ENCODE data around the gene KCNQ2.

KCNQ2 gene

DNA sequence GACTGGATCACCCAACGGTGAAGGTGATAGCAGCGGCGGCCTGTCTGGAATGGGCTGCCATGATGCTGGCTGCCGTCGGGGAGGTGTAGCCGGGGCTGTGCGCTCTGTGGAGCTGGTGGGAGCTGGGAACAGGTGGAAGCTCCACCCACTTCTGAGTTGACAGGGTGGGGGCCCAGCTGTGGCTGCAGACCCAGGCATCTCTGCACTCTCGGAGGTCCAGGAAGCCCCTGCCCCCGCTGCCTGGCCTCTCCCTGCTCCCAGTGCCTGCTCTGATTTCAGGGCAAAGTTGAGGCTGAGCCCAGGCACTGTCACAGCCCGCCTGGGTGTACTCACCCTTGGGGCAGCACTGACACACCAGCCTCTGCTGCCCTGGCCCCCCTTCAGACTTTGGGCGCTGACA, 93.2 kb downstream of the KCNQ2 start:
- no peak for DNase-seq

GRCh38 chr20:63378626-63379025, 93.8 kb downstream of the KCNQ2 start:
- no peak for DNase-seq

GRCh38 chr20:63377951-63378381, 94.5 kb downstream of the KCNQ2 start:
- DNase-seq, result no peak

DNA sequence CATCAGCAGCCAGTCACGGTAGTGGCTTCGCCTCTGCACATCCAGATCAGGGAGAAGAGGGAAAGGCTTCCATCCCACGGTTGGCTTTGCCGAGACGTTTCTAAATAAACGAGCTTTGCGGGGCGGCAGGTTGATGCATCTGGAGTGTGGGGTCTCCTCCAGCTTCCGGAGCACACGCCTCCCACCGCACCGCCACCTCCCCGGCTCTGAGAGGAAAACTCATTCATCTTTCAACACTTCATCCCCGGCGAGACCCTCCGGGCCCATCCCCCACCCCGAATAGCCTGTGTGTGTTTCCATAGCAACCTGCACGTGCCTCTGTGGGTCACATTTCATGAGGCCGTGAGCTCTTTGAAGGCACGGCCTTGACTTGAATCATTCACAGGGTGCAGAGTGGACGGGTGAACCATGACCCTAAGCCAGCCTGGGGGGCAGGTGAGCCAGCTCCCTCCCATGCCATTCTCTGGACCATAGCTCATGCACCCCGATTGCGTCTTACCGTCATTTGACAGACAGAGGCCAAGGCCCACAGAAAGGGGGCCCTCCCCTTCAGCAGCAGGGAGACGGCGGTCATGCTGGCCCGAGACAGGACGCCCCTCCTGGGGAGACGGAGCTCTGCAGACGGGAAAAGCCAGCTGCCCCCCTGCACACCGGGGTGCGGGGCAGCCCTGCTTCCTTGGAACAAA, 95.1 kb downstream of the KCNQ2 start:
- no peak for DNase-seq

DNA sequence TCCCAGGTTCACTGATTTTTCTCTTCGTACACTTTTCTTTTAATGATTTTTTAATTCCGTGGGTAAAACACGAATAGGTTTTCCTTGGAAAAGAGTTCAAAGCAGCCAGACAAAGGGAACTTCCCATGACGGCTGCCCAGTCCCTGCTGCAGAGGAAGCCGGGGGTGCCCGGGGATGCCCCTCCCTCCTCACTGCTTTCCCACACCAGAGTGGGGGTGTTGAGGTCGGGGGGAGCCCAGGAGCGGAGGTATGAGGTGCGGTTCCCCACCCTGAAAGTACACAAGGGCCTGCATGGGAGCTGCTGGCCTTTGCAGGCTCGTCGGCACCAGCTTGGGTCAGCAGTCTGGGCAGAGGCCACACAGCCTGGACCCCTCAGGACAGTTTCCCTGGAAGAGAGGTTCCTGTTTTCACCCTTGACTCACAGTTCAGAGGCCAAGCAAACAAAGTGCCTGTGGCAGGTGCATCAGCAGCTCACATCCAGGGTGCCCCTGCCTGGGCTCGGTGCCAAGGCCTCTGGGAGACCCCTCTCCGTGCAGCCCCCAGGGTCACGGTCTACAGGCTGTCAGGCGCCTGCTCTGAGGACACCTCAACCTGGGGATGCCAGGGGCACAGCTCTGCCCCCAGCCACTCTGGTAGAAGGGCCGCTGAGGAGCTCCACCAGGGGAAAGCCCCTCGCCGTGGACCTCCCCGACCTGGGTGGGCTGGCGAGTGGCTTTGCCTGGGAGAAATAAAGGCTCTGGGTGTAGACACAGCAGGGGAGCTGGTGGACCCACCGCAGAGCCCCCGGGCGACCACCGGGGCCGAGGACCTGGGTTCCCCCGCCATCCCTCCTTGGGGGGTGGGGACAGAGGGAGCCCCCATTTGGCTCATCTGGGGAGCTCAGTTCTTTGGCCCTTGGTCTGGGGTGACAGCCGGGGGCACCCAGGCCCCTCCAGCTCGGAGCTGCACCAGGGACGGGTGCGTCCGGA, 95.9 kb downstream of the KCNQ2 start:
- no peak for DNase-seq

GRCh38 chr20:63375438-63375837, 97.0 kb downstream of the KCNQ2 start:
- no peak for DNase-seq

DNA sequence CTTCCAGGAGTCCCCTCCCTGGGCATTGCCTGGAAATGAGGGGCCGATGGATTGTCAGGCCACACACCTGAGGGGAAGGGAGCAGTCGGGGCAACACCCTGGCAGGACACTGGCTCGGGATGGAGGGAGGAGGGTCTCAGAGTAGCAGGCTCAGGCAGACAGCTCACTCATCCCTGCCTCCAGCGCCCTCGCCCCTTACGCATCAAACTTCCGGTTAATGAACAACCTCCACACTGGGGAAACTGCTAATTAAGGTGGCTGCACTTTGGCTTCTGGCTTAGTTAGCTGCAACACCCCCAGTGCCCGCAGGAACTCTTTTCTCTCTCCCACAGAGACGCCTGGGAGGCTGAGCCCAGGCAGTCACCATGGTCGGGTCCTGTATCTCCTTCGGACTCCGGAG, 98.0 kb downstream of the KCNQ2 start:
- no peak for DNase-seq

DNA sequence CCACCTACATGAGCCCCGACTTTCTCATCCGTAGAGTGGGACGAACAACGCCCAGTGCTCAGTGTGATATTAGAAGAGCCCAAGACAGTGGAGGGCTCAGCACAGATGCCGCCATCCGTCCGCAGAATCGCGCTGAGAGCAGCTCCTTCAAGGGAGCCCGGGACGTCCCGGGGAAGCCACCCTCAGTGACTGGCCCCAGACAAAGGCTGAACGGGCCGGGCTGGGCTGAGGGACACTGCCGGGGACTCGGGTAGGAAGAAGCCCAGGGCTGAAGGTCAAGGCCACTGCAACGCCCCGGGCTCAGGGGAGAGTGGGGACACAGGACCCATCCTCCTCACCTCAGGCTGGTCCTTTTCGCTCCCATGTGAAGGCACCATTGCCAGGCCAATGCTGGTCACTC, 98.5 kb downstream of the KCNQ2 start:
- no peak for DNase-seq

GRCh38 chr20:63372971-63373885, 99.2 kb downstream of the KCNQ2 start:
- no peak for DNase-seq

GRCh38 chr20:63371291-63371865, 101.1 kb downstream of the KCNQ2 start:
- DNase-seq, result no peak

DNA sequence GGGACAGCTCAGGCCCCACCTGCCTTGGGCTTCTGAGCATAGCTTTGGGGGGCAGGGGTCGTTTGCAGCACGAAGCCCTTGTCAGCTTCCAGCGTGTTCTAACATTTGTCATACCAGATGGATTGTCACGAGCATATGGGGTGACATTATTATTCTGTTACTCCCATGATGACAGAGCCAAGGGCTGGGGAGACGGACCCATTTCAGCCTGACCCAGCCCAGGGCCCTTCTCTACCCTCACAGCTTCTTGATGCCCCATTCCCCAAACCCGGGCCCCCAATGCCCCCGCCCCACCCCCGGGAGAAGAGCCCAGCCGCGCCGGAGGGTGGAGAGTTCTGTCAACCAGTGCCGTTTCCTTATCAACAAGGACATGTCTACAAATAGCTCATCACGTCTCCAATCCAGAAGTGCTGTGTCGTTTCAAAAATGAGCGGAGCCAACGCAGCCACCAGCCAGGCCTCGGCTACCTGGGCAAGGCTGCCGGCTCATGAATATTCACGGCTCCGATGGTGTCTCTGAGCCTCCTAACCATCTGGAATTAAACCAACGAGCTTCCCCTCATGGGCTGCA, 101.8 kb downstream of the KCNQ2 start:
- no peak for DNase-seq

DNA sequence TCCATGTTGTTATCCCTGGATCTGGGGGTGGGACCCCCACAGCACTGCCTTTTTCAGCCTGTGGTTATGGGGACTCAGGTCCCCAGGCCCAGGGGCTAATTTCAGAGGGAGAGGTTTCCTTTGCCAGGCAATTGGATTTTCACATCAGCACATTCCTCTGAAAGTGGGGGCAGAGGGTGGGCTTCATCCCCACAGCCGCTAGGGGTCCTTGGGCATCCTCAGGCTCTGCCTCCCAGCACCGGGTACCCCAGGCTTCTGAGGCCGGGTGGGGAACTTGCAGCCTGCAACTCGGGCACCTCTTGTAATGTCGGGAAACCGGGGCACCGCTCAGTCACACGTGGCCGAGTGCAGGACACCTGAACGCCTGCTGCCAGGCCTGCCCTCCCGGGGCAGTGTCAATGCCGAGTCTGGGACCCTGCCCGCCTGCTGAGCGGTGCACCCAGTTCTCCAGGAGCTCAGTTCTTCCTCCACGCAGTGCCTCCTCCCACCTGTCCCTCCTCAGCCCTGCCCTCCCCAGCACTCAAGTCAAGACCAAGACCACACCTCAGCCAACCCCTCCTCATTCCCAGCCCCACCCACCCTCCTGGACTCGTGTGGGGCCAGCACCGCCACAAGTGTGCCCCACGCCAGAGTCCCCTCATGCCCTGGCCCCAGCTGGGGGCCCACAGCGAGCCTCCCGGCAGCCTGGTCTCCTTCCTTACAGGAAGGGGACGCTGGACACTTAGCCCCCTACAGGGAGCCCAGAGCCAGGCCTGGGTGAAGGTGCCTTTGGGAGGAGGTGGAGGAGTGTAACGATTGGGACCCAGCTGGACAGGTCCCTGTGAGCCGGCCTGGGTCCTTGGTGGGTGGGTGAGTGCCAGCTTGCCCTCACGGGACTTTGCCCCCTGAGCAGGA, 102.5 kb downstream of the KCNQ2 start:
- DNase-seq, result no peak

DNA sequence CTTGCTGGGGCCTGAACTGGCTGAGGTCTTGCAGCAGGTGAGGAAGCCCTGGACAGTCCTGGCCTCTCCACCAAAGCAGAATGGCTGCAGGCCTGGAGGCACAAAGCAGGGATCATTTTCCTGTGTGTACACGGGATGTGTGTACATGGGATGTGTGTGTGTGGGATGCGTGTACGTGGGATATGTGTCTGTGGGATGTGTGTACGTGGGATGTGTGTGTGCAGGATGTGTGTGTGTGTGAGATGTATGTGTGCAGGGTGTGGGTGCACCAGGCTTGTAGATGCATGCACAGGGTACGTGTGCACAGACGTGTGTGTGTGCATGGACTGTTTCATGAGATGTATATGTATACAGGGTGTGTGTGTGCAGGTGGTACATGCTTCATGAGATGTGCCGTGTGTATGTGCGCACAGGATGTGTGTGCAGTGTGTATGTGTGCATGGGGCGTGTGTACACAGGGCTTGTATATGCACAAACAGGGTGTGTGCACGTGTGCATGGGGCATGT, 103.4 kb downstream of the KCNQ2 start:
- DNase-seq, result no peak

DNA sequence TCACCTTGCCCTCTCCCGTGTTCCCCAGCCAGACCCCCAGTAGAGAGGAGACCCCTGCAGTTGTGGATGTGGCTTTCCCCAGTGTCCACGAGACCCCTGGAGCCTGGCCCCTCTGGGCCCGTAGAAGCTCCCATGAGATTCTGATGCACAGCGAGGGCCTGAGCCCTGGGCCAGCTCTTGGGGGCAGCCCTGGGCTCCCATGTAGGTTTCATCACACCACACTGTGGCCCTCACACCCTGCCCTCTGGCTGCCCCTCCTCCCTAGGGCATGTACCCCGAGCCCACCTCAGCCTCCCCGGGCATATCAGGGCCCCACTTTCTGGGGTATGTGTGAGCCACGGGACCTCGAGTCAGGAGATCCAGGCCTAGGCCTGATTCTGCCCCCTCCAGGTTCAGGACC, 104.3 kb downstream of the KCNQ2 start:
- DNase-seq, result no peak

DNA sequence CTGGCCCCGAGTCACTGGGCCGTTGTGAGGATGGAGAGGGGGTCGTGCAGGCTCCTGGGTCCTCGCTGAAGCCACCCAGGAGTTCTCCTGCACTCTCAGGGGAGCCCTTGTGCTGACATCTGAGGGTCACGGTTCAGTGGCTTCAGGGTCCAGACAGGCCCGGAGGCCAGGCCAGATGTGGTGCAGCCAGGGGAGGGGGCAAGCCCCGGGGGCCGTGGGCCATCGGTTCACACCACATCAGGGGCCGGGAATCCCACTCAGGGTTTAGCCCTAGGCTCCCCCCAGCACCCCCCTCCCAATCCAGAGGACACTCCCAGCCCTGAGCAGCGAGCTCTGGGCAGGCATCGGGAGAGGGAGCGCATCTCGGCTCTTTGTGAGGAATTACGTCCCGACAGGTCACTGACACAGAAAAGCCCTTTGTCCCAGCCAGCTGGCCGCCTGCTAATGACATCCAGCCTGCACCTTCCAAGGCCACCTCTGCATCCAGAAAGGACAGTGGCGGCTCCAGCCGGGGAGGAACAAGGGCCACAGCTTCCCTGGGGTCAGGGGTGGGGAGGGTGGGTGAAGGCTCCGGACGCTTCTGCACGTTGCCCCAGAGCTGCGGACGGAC, 104.9 kb downstream of the KCNQ2 start:
- no peak for DNase-seq

GRCh38 chr20:63366390-63367365, 105.8 kb downstream of the KCNQ2 start:
- peak; percentile 90 for DNase-seq

GRCh38 chr20:63365601-63366389, 106.7 kb downstream of the KCNQ2 start:
- no peak for DNase-seq

- no peak for DNase-seq
Measured at GRCh38 chr20:63364801-63365585, 107.5 kb downstream of the KCNQ2 start.

Measured in NCI-H1436 treated with DMSO at 0.1 percent for 48 hours (cell line).